A673 (cell line): ENCODE results near the gene GNAI2.

Source experiments
- EZH2 ChIP-seq: fragments of 200-600 bp; sonication (generic); IDR thresholded peaks from 2 replicates; pipeline ENCODE4 v1.6.1; 2017; ENCODE audit warnings: borderline replicate concordance, low read depth, mild to moderate bottlenecking, mixed read lengths, antibody characterized with exemption, low read length; ENCODE audit not compliant: poor library complexity, severe bottlenecking
- TF ChIP-seq, protein P1 (sequence below): fragments of 300-800, 200-600 bp; sonication (generic); conservative IDR thresholded peaks from 2 replicates; pipeline ENCODE4 v1.5.1; 2017; ENCODE audit warnings: low read depth, mild to moderate bottlenecking, antibody characterized with exemption, low read length, moderate library complexity, mixed read lengths

DNA sequence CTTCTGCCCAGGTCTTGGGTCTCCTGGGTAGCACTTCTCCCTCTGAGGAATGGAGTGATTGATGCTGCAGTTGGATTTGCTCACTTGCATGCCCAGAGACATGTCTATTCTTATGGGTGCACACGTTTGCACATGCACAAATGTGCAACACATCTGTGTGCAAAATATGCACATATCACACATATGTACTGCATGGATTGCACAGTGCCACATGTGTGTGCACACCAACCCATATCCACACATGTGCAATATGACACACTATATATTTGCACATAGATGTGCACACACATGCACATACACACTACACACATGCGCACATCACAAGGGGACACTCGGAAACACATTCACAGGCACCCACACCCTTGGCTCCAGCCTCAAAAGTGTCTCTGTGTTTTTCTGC is 32.3 kb downstream of the GNAI2 start:
- TF ChIP-seq, protein P1, sequence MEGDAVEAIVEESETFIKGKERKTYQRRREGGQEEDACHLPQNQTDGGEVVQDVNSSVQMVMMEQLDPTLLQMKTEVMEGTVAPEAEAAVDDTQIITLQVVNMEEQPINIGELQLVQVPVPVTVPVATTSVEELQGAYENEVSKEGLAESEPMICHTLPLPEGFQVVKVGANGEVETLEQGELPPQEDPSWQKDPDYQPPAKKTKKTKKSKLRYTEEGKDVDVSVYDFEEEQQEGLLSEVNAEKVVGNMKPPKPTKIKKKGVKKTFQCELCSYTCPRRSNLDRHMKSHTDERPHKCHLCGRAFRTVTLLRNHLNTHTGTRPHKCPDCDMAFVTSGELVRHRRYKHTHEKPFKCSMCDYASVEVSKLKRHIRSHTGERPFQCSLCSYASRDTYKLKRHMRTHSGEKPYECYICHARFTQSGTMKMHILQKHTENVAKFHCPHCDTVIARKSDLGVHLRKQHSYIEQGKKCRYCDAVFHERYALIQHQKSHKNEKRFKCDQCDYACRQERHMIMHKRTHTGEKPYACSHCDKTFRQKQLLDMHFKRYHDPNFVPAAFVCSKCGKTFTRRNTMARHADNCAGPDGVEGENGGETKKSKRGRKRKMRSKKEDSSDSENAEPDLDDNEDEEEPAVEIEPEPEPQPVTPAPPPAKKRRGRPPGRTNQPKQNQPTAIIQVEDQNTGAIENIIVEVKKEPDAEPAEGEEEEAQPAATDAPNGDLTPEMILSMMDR, result no peak
- no peak for TF ChIP-seq EZH2
